GM13976 (cell line): ENCODE data around the gene SHISA9.

ENCODE experiments used
- DNase-seq: peaks from one replicate; pipeline ENCODE4 v3.0.0; 2012; ENCODE audit warnings: low spot score
- CTCF ChIP-seq: IDR thresholded peaks from 2 replicates; pipeline ENCODE4 v1.5.1; 2012; ENCODE audit warnings: borderline replicate concordance, mild to moderate bottlenecking; ENCODE audit not compliant: insufficient read depth; ENCODE audit errors: extremely low read depth, missing control alignments, control extremely low read depth
- in situ Hi-C: fragments of 300-500 bp; cut with MboI; formaldehyde crosslinking; loops from one replicate; pipeline ENCODE4 v1.12.0; 2022; ENCODE audit warnings: low sequenced_read_pairs, mixed read lengths, inconsistent platforms; ENCODE audit not compliant: unreplicated experiment

The SHISA9 gene

DNA sequence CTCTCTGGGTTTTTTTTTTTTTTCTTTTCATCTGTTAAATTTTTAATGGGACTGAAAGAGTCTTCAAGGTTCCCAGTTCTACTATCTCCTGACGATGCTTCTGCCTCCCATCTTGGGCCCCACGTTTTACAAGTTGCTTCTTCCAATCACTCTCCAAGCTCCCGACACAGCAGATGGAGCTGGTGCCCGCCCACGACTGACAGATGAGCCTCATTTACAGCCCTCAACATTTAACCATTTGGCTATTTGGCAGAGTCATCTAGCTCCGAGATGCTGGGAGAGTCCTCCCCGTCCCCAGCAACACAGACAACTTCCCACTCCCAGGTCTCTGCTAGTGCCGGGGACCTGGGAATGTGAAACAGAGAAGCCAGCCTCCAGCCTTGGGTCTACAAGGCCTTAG is 276.9 kb downstream of the SHISA9 start:
- in situ Hi-C loops: no loop called here
- TF ChIP-seq CTCF: no peak
- no peak for DNase-seq

DNA sequence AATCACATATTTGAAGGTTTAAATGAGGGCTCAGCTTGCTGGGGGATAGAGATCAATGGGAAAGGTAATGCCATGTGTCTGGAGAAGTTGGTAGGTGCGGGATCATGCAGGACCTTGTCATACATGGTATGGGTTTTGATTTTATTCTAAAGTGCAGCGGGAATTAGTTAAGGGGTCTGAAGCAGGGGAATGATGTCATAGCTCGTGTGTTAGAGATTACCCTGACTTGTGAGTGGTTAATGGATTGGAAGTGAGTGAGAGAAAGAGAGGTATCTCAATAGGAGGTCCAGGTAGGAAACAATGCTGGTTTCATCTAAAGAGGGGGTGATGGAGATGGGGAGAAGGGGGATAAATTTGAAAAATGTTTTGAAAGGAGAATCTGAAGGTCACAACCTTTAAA is 280.0 kb downstream of the SHISA9 start:
- no peak for TF ChIP-seq CTCF
- in situ Hi-C loops: no loop called here
- no peak for DNase-seq

DNA sequence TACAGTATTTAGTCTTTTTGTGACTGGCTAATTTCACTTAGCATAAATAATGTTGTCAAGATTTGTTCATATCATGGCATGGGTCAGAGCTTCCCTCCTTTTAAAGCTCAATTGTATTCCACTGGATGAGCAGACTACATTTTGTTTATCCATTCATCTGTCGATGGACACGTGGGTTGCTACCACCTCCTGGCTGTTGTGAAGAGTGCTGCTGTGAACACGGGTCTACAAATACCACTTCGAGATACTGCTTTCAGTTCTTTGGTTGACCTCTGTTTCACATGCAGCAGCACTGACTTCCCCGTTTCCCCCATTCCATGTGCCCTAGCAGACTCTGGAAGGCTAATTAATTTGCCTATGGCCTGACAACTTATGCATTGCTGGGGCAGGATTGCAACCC is 285.4 kb downstream of the SHISA9 start:
- DNase-seq: no peak
- in situ Hi-C loops: no loop called here
- TF ChIP-seq CTCF: no peak

DNA sequence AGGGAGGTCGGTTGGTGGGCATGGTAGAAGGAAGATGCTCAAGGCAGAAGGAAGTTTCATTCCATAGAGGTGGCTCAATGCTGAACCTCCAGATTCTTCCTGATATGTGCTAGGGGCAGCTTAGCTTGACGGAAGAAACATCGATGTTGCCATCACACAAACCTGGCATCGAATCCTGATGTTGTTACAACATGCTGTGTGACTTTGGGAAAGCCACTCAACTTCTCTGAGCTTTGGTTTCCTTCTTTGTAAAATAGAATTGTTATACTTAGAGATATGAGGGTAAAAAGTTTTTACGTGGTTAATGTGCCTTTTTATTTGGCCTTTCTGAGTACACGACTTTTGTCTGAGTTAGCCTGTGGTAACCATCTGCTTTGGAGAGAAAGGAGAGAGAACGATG is 287.9 kb downstream of the SHISA9 start:
- in situ Hi-C loops: no loop called here
- TF ChIP-seq CTCF: no peak
- DNase-seq: no peak

DNA sequence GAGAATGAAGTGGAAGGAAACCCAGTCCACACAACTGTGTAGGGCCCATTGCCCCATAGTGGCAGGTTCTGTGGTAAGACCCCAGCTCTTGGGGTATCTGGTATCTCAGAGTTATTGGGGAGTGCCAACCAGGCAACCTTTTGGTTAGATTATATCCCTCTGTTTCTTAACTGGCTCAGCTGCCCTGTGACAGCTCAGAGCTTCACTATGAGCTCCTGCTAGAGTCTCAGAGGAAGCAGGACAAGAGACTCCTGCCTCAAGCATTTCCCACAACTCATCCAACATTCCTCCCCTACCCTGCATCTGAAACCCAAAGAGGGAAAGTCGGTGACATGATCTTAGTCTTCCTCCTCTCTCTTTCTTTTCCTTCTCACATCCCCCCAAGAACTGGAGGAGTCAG is 292.3 kb downstream of the SHISA9 start:
- TF ChIP-seq CTCF: no peak
- DNase-seq: no peak
- in situ Hi-C loops: no loop called here

- in situ Hi-C loops: no loop called here
- no peak for TF ChIP-seq CTCF
- no peak for DNase-seq
Observed at GRCh38 chr16:13194766-13195165, 293.4 kb downstream of the SHISA9 start.

DNA sequence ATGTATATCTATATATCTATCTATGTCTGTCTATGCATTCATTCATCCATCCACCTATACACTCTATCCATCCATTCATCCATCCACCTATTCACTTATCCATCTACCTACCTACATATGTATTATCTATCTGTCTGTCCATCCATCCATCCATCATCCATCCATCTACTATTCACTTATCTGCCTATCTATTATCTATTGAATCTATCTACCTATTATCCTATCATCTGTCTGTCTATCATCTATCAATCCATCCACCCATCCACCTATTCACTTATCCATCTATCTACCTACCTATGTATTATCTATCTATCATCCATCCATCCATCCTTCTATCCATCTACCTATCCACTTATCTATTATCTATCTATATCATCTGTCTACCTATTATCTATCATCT is 302.3 kb downstream of the SHISA9 start:
- no peak for TF ChIP-seq CTCF
- DNase-seq: no peak
- in situ Hi-C loops: no loop called here
